HEK293 (cell line): ENCODE data around the gene ARL2BP.

Source experiments
- SALL2 ChIP-seq: fragments of 450-650 bp; formaldehyde crosslinking; IDR thresholded peaks from 2 replicates; pipeline ENCODE4 v1.5.0; 2017; ENCODE audit warnings: missing biosample characterization, mild to moderate bottlenecking, missing genetic modification characterization, borderline replicate concordance
- ZNF10 ChIP-seq: fragments of 450-650 bp; formaldehyde crosslinking; IDR thresholded peaks from 2 replicates; pipeline ENCODE4 v1.5.1; 2017; ENCODE audit warnings: missing biosample characterization, missing genetic modification characterization
- TF ChIP-seq, protein P1 (sequence below): fragments of 450-650 bp; formaldehyde crosslinking; IDR thresholded peaks from 2 replicates; pipeline ENCODE4 v1.5.1; 2016; ENCODE audit warnings: missing biosample characterization, missing genetic modification characterization

DNA sequence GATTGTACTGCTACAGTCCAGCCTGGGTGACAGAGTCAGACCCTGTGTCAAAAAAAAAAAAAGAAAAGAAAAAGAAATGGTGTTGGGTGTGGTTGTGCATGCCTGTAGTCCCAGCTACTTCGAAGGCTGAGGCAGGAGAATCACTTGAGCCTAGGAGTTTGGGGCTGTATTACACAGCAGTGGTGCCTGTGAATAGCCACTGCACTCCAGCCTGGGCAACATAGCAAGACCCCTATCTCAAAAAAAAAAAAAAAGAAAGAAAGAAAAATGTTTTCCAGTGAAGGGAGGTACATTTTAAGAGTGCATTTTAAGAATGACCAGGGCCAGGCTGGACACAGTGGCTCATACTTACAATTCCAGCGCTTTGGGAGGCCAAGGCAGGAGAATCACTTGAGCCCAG, 6.3 kb downstream of the ARL2BP start:
- TF ChIP-seq, protein P1, sequence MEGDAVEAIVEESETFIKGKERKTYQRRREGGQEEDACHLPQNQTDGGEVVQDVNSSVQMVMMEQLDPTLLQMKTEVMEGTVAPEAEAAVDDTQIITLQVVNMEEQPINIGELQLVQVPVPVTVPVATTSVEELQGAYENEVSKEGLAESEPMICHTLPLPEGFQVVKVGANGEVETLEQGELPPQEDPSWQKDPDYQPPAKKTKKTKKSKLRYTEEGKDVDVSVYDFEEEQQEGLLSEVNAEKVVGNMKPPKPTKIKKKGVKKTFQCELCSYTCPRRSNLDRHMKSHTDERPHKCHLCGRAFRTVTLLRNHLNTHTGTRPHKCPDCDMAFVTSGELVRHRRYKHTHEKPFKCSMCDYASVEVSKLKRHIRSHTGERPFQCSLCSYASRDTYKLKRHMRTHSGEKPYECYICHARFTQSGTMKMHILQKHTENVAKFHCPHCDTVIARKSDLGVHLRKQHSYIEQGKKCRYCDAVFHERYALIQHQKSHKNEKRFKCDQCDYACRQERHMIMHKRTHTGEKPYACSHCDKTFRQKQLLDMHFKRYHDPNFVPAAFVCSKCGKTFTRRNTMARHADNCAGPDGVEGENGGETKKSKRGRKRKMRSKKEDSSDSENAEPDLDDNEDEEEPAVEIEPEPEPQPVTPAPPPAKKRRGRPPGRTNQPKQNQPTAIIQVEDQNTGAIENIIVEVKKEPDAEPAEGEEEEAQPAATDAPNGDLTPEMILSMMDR (tag by site-specific recombination), result no peak
- TF ChIP-seq SALL2 (tag by site-specific recombination), result no peak
- TF ChIP-seq ZNF10, result no peak
